GM23338 (cell line): Measurements from ENCODE around the gene BMP10. TPM values are rescaled to one million over a fixed set of nuclear protein-coding genes. Genes with fewer than 3 reads are reported as not detected.

Source experiments
- ATAC-seq: fragments of 200-7000 bp; cut with Tn5 transposase; 3 replicates; pipeline ENCODE4 v1.9.1; 2020
- DNase-seq: peaks from one replicate; pipeline ENCODE4 v3.0.0-alpha.2; 2015; ENCODE audit warnings: low spot score
- H2AFZ ChIP-seq: fragments of 200-600 bp; sonication (generic); 2 replicates; pipeline ENCODE4 v1.8.0; 2016; ENCODE audit warnings: antibody characterized with exemption, mild to moderate bottlenecking, moderate library complexity
- H3F3A ChIP-seq: fragments of 200-600 bp; sonication (generic); replicated peaks from 2 replicates; pipeline ENCODE4 v1.8.0; 2017; ENCODE audit warnings: antibody characterized with exemption, mixed run types, low read depth
- H3K27ac ChIP-seq: fragments of 200-600 bp; sonication (generic); 2 replicates; pipeline ENCODE4 v1.6.1; 2016; ENCODE audit warnings: low read depth
- H3K27me3 ChIP-seq: fragments of 200-600 bp; sonication (generic); 2 replicates; pipeline ENCODE4 v1.8.0; 2016; ENCODE audit warnings: mild to moderate bottlenecking, mixed run types, moderate library complexity; ENCODE audit not compliant: insufficient read depth
- H3K36me3 ChIP-seq: fragments of 200-600 bp; sonication (generic); 2 replicates; pipeline ENCODE4 v1.8.0; 2016; ENCODE audit warnings: mild to moderate bottlenecking; ENCODE audit not compliant: insufficient read depth
- H3K4me1 ChIP-seq: fragments of 200-600 bp; sonication (generic); 2 replicates; pipeline ENCODE4 v1.8.0; 2016; ENCODE audit warnings: mild to moderate bottlenecking, moderate library complexity; ENCODE audit not compliant: insufficient read depth
- H3K4me2 ChIP-seq: fragments of 200-600 bp; sonication (generic); 2 replicates; pipeline ENCODE4 v1.7.1; 2017; ENCODE audit warnings: mixed run types
- H3K4me3 ChIP-seq: fragments of 200-600 bp; sonication (generic); 2 replicates; pipeline ENCODE4 v1.6.1; 2016; ENCODE audit warnings: mixed run types
- H3K79me2 ChIP-seq: fragments of 200-600 bp; sonication (generic); replicated peaks from 2 replicates; pipeline ENCODE4 v1.8.0; 2017; ENCODE audit warnings: mild to moderate bottlenecking; ENCODE audit not compliant: insufficient read depth
- H3K9me2 ChIP-seq: fragments of 200-600 bp; sonication (generic); 2 replicates; pipeline ENCODE4 v1.8.0; 2017; ENCODE audit not compliant: insufficient read depth
- H4K20me1 ChIP-seq: fragments of 200-600 bp; sonication (generic); replicated peaks from 2 replicates; pipeline ENCODE4 v1.8.0; 2017; ENCODE audit warnings: mild to moderate bottlenecking; ENCODE audit not compliant: insufficient read depth
- H3K27ac Mint-ChIP-seq: 2 replicates; pipeline ENCODE4 v1.8.0; 2020; ENCODE audit warnings: inconsistent platforms, mild to moderate bottlenecking, moderate library complexity, mixed read lengths
- H3K27me3 Mint-ChIP-seq: 3 replicates; pipeline ENCODE4 v1.8.0; 2022; ENCODE audit warnings: low read depth, mild to moderate bottlenecking, moderate library complexity, mixed read lengths, inconsistent platforms; ENCODE audit not compliant: insufficient read depth, poor library complexity
- H3K36me3 Mint-ChIP-seq: 3 replicates; pipeline ENCODE4 v1.8.0; 2021; ENCODE audit warnings: low read depth, mild to moderate bottlenecking, inconsistent platforms, moderate library complexity, mixed read lengths
- H3K4me1 Mint-ChIP-seq: 3 replicates; pipeline ENCODE4 v1.8.0; 2020; ENCODE audit warnings: mild to moderate bottlenecking, inconsistent platforms, mixed read lengths
- H3K4me3 Mint-ChIP-seq: 3 replicates; pipeline ENCODE4 v1.8.0; 2021; ENCODE audit warnings: moderate library complexity, mild to moderate bottlenecking, inconsistent platforms, mixed read lengths
- H3K9me3 Mint-ChIP-seq: 3 replicates; pipeline ENCODE4 v1.8.0; 2020; ENCODE audit warnings: moderate library complexity, mild to moderate bottlenecking, inconsistent platforms, mixed read lengths
- CREB1 ChIP-seq: fragments of 250-450 bp; sonication (Bioruptor Pico); IDR thresholded peaks from 2 replicates; pipeline ENCODE4 v1.5.0; 2020; ENCODE audit warnings: low read depth, mild to moderate bottlenecking, moderate library complexity
- CTCF ChIP-seq, 2 experiments: fragments of 200-600 bp in 1 of 2; sonication (generic) in 1 of 2; conservative IDR thresholded peaks; 2 replicates each; pipeline versions ENCODE4 v1.5.1 to v1.6.1; 2016 to 2017; ENCODE audit warnings: antibody characterized with exemption in 2 of 2, low read depth in 2 of 2, mild to moderate bottlenecking in 2 of 2, moderate library complexity in 1 of 2
- ETS1 ChIP-seq: IDR thresholded peaks from 2 replicates; pipeline ENCODE4 v1.6.1; 2016; ENCODE audit warnings: antibody characterized with exemption
- EZH2 ChIP-seq: fragments of 200-600 bp; sonication (generic); IDR thresholded peaks from one replicate; pipeline ENCODE4 v1.8.0; 2017; ENCODE audit warnings: antibody characterized with exemption, mild to moderate bottlenecking, low read depth; ENCODE audit not compliant: unreplicated experiment
- EZH2phosphoT487 ChIP-seq: fragments of 200-600 bp; sonication (generic); IDR thresholded peaks from one replicate; pipeline ENCODE4 v1.8.1; 2018; ENCODE audit warnings: antibody characterized with exemption; ENCODE audit not compliant: unreplicated experiment
- JUNB ChIP-seq: IDR thresholded peaks from one replicate; pipeline ENCODE4 v1.6.1; 2016; ENCODE audit warnings: antibody characterized with exemption; ENCODE audit not compliant: unreplicated experiment
- NANOG ChIP-seq: IDR thresholded peaks from 2 replicates; pipeline ENCODE4 v1.6.1; 2016; ENCODE audit warnings: antibody characterized with exemption, borderline replicate concordance
- POLR2AphosphoS5 ChIP-seq: IDR thresholded peaks from 2 replicates; pipeline ENCODE4 v1.6.1; 2016; ENCODE audit warnings: antibody characterized with exemption, low read depth
- REST ChIP-seq: IDR thresholded peaks from one replicate; pipeline ENCODE4 v1.6.1; 2018; ENCODE audit warnings: antibody characterized with exemption; ENCODE audit not compliant: unreplicated experiment
- STAT1 ChIP-seq: IDR thresholded peaks from one replicate; pipeline ENCODE4 v1.6.1; 2016; ENCODE audit warnings: antibody characterized with exemption; ENCODE audit not compliant: unreplicated experiment
- ZNF114 ChIP-seq: fragments of 250-450 bp; sonication (Bioruptor Pico); IDR thresholded peaks from 2 replicates; pipeline ENCODE4 v1.5.0; 2020; ENCODE audit warnings: mild to moderate bottlenecking, moderate library complexity
- ZNF331 ChIP-seq: fragments of 250-450 bp; sonication (Bioruptor Pico); IDR thresholded peaks from 2 replicates; pipeline ENCODE4 v1.5.0; 2020; ENCODE audit warnings: low read depth, mild to moderate bottlenecking, moderate library complexity
- ZNF462 ChIP-seq: fragments of 250-450 bp; sonication (Bioruptor Pico); IDR thresholded peaks from 2 replicates; pipeline ENCODE4 v1.5.0; 2020; ENCODE audit warnings: mild to moderate bottlenecking, moderate library complexity
- polyA plus RNA-seq: library from polyadenylated mRNA; unstranded; fragments of >200 nt; fragmentation: Nextera tagmentation; extraction: Ambion mirVana; gene quantifications from 2 replicates; pipeline ENCODE4 v1.2.1, GENCODE V29; 2016
- total RNA-seq: library from RNA; depleted of rRNA; stranded (reverse); fragments of >200 nt; shearing (Covaris generic); gene quantifications from 2 replicates; pipeline ENCODE4 v1.2.3, GENCODE V29; 2014

Gene BMP10
- total and polyA plus RNA-seq, 2 experiments from 2014 or later = not detected

- H3K36me3 Mint-ChIP-seq = peaks cover 12% of the 10 kb centered on the region; the same call in 2 of the 3 replicates
- H3K36me3 ChIP-seq = no peaks in the 10 kb centered on the region
- H2AFZ ChIP-seq = no peak overlapping the region
- no peaks in the 10 kb centered on the region for H3K27me3 ChIP-seq
- H3K79me2 ChIP-seq = no peaks in the 10 kb centered on the region
- H3K4me1 Mint-ChIP-seq = peaks cover 5% of the 10 kb centered on the region; the same call in 2 of the 3 replicates
- no peaks in the 10 kb centered on the region for H3K4me1 ChIP-seq
- peaks cover 2% of the 10 kb centered on the region for H3K27me3 Mint-ChIP-seq
- ATAC-seq (no peak), DNase-seq (no peak)
- no peak overlapping the region for H3K27ac Mint-ChIP-seq
- no peak overlapping the region for H3K27ac ChIP-seq
- no peak overlapping the region for H3K4me2 ChIP-seq
- H3K4me3 ChIP-seq = no peak overlapping the region
- H3K9me3 Mint-ChIP-seq = peaks cover 16% of the 10 kb centered on the region
- H3K4me3 Mint-ChIP-seq = no peak overlapping the region
- H3F3A ChIP-seq = no peaks in the 10 kb centered on the region
- H3K9me2 ChIP-seq = peaks cover 4% of the 10 kb centered on the region; the same call in 1 of the 2 replicates
- no peaks in the 10 kb centered on the region for H4K20me1 ChIP-seq
- TF ChIP-seq ETS1 (no peak), NANOG (no peak), POLR2AphosphoS5 (no peak), ZNF331 (CRISPR knock-in tag) (no peak), CTCF (conservative IDR thresholded peaks at IDR 0.05; ENCODE audit: low read depth in 2 of 2) (no peak), CREB1 (CRISPR knock-in tag) (no peak), ZNF114 (CRISPR knock-in tag) (no peak), JUNB (no peak), EZH2 (no peak), ZNF462 (no peak), STAT1 (no peak), REST (no peak), EZH2phosphoT487 (no peak)
Observed at GRCh38 chr2:68837861-68838341, 33.3 kb downstream of the BMP10 start.
